Measurements from ENCODE around the gene DPP7.

DPP7 gene

GRCh38 chr9:137148242-137148641 is 33.7 kb upstream of the DPP7 start:
- TF ChIP-seq CREB1 (IDR thresholded peaks at IDR 0.05; ENCODE audit: low read depth) (no peak), REST (IDR thresholded peaks at IDR 0.05; ENCODE audit: low read depth) (no peak), MAX (IDR thresholded peaks at IDR 0.05) (no peak), RAD21 (IDR thresholded peaks at IDR 0.05; ENCODE audit: low read depth) (no peak), YY1 (IDR thresholded peaks at IDR 0.05; ENCODE audit: low read depth) (no peak), TEAD4 (IDR thresholded peaks at IDR 0.05) (no peak), FOXM1 (IDR thresholded peaks at IDR 0.05; ENCODE audit: borderline replicate concordance, low read depth) (no peak), TAF1 (IDR thresholded peaks at IDR 0.05; ENCODE audit: low read depth) (no peak), CEBPB (IDR thresholded peaks at IDR 0.05) (no peak), NFIC (IDR thresholded peaks at IDR 0.05) (no peak)
- TF ChIP-seq, protein P1, sequence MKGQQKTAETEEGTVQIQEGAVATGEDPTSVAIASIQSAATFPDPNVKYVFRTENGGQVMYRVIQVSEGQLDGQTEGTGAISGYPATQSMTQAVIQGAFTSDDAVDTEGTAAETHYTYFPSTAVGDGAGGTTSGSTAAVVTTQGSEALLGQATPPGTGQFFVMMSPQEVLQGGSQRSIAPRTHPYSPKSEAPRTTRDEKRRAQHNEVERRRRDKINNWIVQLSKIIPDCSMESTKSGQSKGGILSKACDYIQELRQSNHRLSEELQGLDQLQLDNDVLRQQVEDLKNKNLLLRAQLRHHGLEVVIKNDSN (IDR thresholded peaks at IDR 0.05), result no peak

GRCh38 chr9:137147793-137148160 is 33.2 kb upstream of the DPP7 start:
- TF ChIP-seq FOXM1 (IDR thresholded peaks at IDR 0.05; ENCODE audit: borderline replicate concordance, low read depth), result no peak
- TF ChIP-seq, protein P1 (IDR thresholded peaks at IDR 0.05), result no peak
- TF ChIP-seq TCF12 (IDR thresholded peaks at IDR 0.05; ENCODE audit: low read depth), result no peak
- TF ChIP-seq RAD21 (IDR thresholded peaks at IDR 0.05; ENCODE audit: low read depth), result no peak
- no peak for TF ChIP-seq CEBPB (IDR thresholded peaks at IDR 0.05)
- no peak for TF ChIP-seq CREB1 (IDR thresholded peaks at IDR 0.05; ENCODE audit: low read depth)
- no peak for TF ChIP-seq NFIC (IDR thresholded peaks at IDR 0.05)
- no peak for TF ChIP-seq EP300 (IDR thresholded peaks at IDR 0.05; ENCODE audit: borderline replicate concordance)
- no peak for TF ChIP-seq TEAD4 (IDR thresholded peaks at IDR 0.05)
- TF ChIP-seq REST (IDR thresholded peaks at IDR 0.05; ENCODE audit: low read depth), result no peak
- TF ChIP-seq MAX (IDR thresholded peaks at IDR 0.05), result no peak
- no peak for TF ChIP-seq TAF1 (IDR thresholded peaks at IDR 0.05; ENCODE audit: low read depth)
- no peak for TF ChIP-seq YY1 (IDR thresholded peaks at IDR 0.05; ENCODE audit: low read depth)

DNA sequence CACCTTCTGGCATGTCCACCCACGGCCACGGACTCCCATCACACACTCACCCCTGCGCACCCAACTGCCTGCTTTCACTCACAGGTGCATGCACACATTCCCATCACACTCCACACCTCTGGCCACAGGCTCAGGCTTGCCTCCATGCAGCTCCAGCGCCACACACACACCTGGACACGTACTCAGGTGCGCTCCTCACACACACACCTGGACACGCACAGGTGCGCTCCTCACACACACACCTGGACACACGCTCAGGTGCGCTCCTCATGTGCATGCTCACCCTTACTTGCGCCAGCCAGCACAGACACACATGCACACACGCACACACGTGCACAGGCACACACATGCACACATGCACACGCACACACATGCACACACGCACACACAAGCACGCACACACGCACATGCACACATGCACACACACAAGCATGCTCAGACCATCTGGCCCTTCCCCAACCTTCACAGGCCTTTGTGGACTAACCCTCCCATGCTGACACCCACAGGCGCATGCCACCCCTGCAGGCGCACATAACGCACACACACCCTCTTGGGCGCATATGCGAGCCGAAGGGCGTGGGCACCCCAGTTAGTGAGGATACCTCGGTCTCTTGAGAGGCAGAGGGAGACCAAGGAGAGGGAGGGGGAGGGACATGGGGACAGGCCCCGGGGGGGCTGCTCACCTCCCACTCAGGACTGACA is 32.7 kb upstream of the DPP7 start:
- TF ChIP-seq RAD21 (IDR thresholded peaks at IDR 0.05; ENCODE audit: low read depth) (no peak), ZBTB7A (IDR thresholded peaks at IDR 0.05; ENCODE audit: low read depth) (no peak), TCF12 (IDR thresholded peaks at IDR 0.05; ENCODE audit: low read depth) (no peak), EP300 (IDR thresholded peaks at IDR 0.05; ENCODE audit: borderline replicate concordance) (no peak), CEBPB (IDR thresholded peaks at IDR 0.05) (no peak), NFIC (IDR thresholded peaks at IDR 0.05) (no peak), YY1 (IDR thresholded peaks at IDR 0.05; ENCODE audit: low read depth) (no peak), REST (IDR thresholded peaks at IDR 0.05; ENCODE audit: low read depth) (no peak), EGR1 (IDR thresholded peaks at IDR 0.05) (no peak), TEAD4 (IDR thresholded peaks at IDR 0.05) (no peak), CREB1 (IDR thresholded peaks at IDR 0.05; ENCODE audit: low read depth) (no peak), FOXM1 (IDR thresholded peaks at IDR 0.05; ENCODE audit: borderline replicate concordance, low read depth) (no peak), MAX (IDR thresholded peaks at IDR 0.05) (no peak), TAF1 (IDR thresholded peaks at IDR 0.05; ENCODE audit: low read depth) (no peak)
- TF ChIP-seq, protein P1 (IDR thresholded peaks at IDR 0.05), result no peak
